ENCODE data around the gene DSCAM.

GRCh38 chr21:40603774-40604173 is 243.2 kb downstream of the DSCAM start:
- TF ChIP-seq EZH2phosphoT487 (IDR thresholded peaks at IDR 0.05; ENCODE audit: borderline replicate concordance) (no peak), TCF7L2 (IDR thresholded peaks at IDR 0.05; ENCODE audit: borderline replicate concordance, extremely low read depth, insufficient read depth, insufficient read length) (no peak), SIN3A (IDR thresholded peaks at IDR 0.05; ENCODE audit: low read depth) (no peak), POLR2A (IDR thresholded peaks at IDR 0.05; ENCODE audit: borderline replicate concordance, extremely low read depth, insufficient read depth, insufficient read length) (no peak), FOSL1 (IDR thresholded peaks at IDR 0.05; ENCODE audit: low read depth) (no peak), POLR2AphosphoS5 (IDR thresholded peaks at IDR 0.05; ENCODE audit: low read depth, low read length) (no peak), YY1 (IDR thresholded peaks at IDR 0.05; ENCODE audit: extremely low read depth, insufficient replicate concordance, low read depth, low read length) (no peak), EZH2 (IDR thresholded peaks at IDR 0.05) (no peak), SRF (IDR thresholded peaks at IDR 0.05; ENCODE audit: low read depth) (no peak), ZBTB33 (IDR thresholded peaks at IDR 0.05; ENCODE audit: extremely low read depth, insufficient replicate concordance, low read length) (no peak), JUND (IDR thresholded peaks at IDR 0.05) (no peak)
- TF ChIP-seq, protein P1, sequence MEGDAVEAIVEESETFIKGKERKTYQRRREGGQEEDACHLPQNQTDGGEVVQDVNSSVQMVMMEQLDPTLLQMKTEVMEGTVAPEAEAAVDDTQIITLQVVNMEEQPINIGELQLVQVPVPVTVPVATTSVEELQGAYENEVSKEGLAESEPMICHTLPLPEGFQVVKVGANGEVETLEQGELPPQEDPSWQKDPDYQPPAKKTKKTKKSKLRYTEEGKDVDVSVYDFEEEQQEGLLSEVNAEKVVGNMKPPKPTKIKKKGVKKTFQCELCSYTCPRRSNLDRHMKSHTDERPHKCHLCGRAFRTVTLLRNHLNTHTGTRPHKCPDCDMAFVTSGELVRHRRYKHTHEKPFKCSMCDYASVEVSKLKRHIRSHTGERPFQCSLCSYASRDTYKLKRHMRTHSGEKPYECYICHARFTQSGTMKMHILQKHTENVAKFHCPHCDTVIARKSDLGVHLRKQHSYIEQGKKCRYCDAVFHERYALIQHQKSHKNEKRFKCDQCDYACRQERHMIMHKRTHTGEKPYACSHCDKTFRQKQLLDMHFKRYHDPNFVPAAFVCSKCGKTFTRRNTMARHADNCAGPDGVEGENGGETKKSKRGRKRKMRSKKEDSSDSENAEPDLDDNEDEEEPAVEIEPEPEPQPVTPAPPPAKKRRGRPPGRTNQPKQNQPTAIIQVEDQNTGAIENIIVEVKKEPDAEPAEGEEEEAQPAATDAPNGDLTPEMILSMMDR (IDR thresholded peaks at IDR 0.05 in 2 of 3, conservative IDR thresholded peaks at IDR 0.05 in 1 of 3; ENCODE audit: borderline replicate concordance in 1 of 3, insufficient read depth in 1 of 3, low read depth in 2 of 3, low read length in 2 of 3) = no peak
- TF ChIP-seq, protein P2, sequence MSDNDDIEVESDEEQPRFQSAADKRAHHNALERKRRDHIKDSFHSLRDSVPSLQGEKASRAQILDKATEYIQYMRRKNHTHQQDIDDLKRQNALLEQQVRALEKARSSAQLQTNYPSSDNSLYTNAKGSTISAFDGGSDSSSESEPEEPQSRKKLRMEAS (IDR thresholded peaks at IDR 0.05) = no peak

All from HCT116 (cell line).